ENCODE measurements around the gene KRT86. TPM values are rescaled to one million over a fixed set of nuclear protein-coding genes. Genes with fewer than 3 reads are reported as not detected.

Gene KRT86
- total RNA-seq, 1 donor from 2014 or later = not detected

- intact Hi-C loops (cut with micrococcal nuclease) = no loop called here
- Histone ChIP-seq H3K36me3 (no peaks in the 10 kb centered on the region), H3K4me3 (no peak overlapping the region), H3K9me3 (replicated peaks) (no peaks in the 10 kb centered on the region), H3K27ac (replicated peaks) (no peak overlapping the region), H3K27me3 (ENCODE audit: low read depth) (peaks cover 50% of the 10 kb centered on the region), H3K4me1 (no peaks in the 10 kb centered on the region)
- TF ChIP-seq CTCF (IDR thresholded peaks at IDR 0.05; ENCODE audit: borderline replicate concordance) = no peak
- no peak for DNase-seq
These were observed 7.9 kb upstream of the KRT86 start for GRCh38 chr12:52266514-52266913.

GRCh38 chr12:52267266-52267665 is 7.2 kb upstream of the KRT86 start:
- H3K4me1 ChIP-seq = no peaks in the 10 kb centered on the region
- no peak for DNase-seq
- intact Hi-C loops (cut with micrococcal nuclease) = no loop called here
- no peak overlapping the region for H3K27ac ChIP-seq (replicated peaks)
- no peak for TF ChIP-seq CTCF (IDR thresholded peaks at IDR 0.05; ENCODE audit: borderline replicate concordance)
- no peaks in the 10 kb centered on the region for H3K36me3 ChIP-seq
- H3K27me3 ChIP-seq (ENCODE audit: low read depth) = peaks cover 45% of the 10 kb centered on the region
- H3K9me3 ChIP-seq (replicated peaks) = no peaks in the 10 kb centered on the region
- H3K4me3 ChIP-seq = no peak overlapping the region

GRCh38 chr12:52267699-52268098 is 6.7 kb upstream of the KRT86 start:
- no peak overlapping the region for H3K27ac ChIP-seq (replicated peaks)
- no peak overlapping the region for H3K4me3 ChIP-seq
- no peak for TF ChIP-seq CTCF (IDR thresholded peaks at IDR 0.05; ENCODE audit: borderline replicate concordance)
- no peak for DNase-seq
- no peaks in the 10 kb centered on the region for H3K36me3 ChIP-seq
- intact Hi-C loops (cut with micrococcal nuclease) = no loop called here
- H3K4me1 ChIP-seq = no peaks in the 10 kb centered on the region
- H3K27me3 ChIP-seq (ENCODE audit: low read depth) = peaks cover 40% of the 10 kb centered on the region
- H3K9me3 ChIP-seq (replicated peaks) = no peaks in the 10 kb centered on the region

GRCh38 chr12:52268212-52268611 is 6.2 kb upstream of the KRT86 start:
- no peaks in the 10 kb centered on the region for H3K36me3 ChIP-seq
- TF ChIP-seq CTCF (IDR thresholded peaks at IDR 0.05; ENCODE audit: borderline replicate concordance) = no peak
- no peaks in the 10 kb centered on the region for H3K4me1 ChIP-seq
- H3K27ac ChIP-seq (replicated peaks) = no peak overlapping the region
- H3K27me3 ChIP-seq (ENCODE audit: low read depth) = peaks cover 38% of the 10 kb centered on the region
- no peaks in the 10 kb centered on the region for H3K9me3 ChIP-seq (replicated peaks)
- DNase-seq = no peak
- intact Hi-C loops (cut with micrococcal nuclease) = no loop called here
- H3K4me3 ChIP-seq = no peak overlapping the region

- Histone ChIP-seq H3K27ac (replicated peaks) (no peak overlapping the region), H3K9me3 (replicated peaks) (no peaks in the 10 kb centered on the region), H3K27me3 (ENCODE audit: low read depth) (peaks cover 58% of the 10 kb centered on the region), H3K4me3 (no peak overlapping the region), H3K4me1 (no peaks in the 10 kb centered on the region), H3K36me3 (no peaks in the 10 kb centered on the region)
- no peak for TF ChIP-seq CTCF (IDR thresholded peaks at IDR 0.05; ENCODE audit: borderline replicate concordance)
- intact Hi-C loops (cut with micrococcal nuclease) = no loop called here
- no peak for DNase-seq
These were observed 3.8 kb upstream of the KRT86 start for GRCh38 chr12:52270541-52271070.

Data from left ventricle myocardium inferior (tissue), 1 donor.